Urinary bladder (tissue), 4 donors: ENCODE results near the gene MRPS6. TPM values are rescaled to one million over a fixed set of nuclear protein-coding genes. Genes with fewer than 3 reads are reported as not detected.

Source experiments
- DNase-seq: peaks from one replicate; pipeline ENCODE4 v3.0.0-alpha.2; 2015; ENCODE audit errors: extremely low spot score
- H3K27ac ChIP-seq: one replicate; pipeline ENCODE4 v1.5.1; 2013; ENCODE audit warnings: low read depth, mild to moderate bottlenecking, moderate library complexity
- H3K36me3 ChIP-seq: one replicate; pipeline ENCODE4 v1.6.1; 2013; ENCODE audit warnings: mild to moderate bottlenecking, moderate library complexity; ENCODE audit not compliant: insufficient read depth
- H3K4me1 ChIP-seq: one replicate; pipeline ENCODE4 v1.6.1; 2013; ENCODE audit warnings: mild to moderate bottlenecking, moderate library complexity; ENCODE audit not compliant: insufficient read depth
- H3K4me3 ChIP-seq: one replicate; pipeline ENCODE4 v1.5.1; 2013; ENCODE audit warnings: low read depth, low read length
- whole genome bisulfite sequencing: extraction: QIAGEN DNeasy Blood & Tissue Kit; methylation state at CpG from one replicate; pipeline ENCODE4 v1.1.7; 2013; 5-methylcytosine and 5-hydroxymethylcytosine counted together
- polyA plus RNA-seq: library from polyadenylated mRNA; stranded (reverse); fragments of 200-250 nt; gene quantifications from one replicate; pipeline ENCODE4 v1.2.3, GENCODE V29; 2013
- total RNA-seq: library from RNA; depleted of rRNA; stranded (reverse); fragments of >200 nt; gene quantifications from one replicate; pipeline ENCODE4 v1.2.3, GENCODE V29; 2014
- donor health status: healthy with polysubstance abuse.
- donor health status: healthy.

MRPS6 gene
- 14.2 TPM for total RNA-seq
- polyA plus RNA-seq = 60.7 TPM

DNA sequence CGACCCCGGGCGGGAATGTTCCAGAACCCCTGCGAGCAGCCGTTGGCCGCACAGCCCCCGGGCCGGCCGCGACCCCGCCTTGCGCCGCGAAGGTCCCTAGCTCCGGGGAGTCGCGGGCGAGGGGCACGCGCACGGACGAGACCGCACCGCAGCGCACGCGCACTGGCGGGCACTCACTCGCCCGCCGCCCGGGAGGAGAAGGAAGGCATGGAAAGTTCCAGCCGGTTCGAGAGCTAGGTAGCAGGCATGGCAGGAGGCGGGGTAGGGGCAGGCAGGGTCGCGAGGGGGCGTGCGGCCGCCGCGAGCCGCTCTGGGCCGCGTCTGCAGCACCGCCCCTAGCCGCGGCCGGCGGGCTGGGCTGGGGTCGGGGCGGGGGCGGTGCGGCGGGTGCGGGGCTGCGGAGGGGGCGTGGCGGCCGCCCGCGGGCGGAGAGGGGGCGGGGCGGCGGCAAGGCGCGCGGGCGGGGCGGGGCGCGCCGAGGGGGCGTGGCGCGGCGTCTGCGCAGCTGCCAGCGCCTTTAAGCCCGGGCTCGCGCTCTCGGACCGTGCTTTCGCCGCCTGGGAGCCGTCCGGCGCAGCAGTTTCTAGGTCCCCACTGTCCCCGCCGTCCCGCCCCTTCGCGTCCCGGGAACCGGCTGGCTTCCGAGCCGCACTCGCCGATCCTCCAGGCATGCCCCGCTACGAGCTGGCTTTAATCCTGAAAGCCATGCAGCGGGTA lies at the start of gene MRPS6, which contains the start of gene SLC5A3:
Gene MRPS6 (plus strand): TSS at position 547 of the 717 bp plus-strand sequence. CDS start 123 bp downstream, at position 670.
Gene SLC5A3 (plus strand): TSS at position 547 of the 717 bp plus-strand sequence. CDS start 21,621 bp downstream, outside the sequence.
- Histone ChIP-seq H3K4me3 (peak within 1 kb of the TSS; percentile 98), H3K27ac (peak within 1 kb of the TSS; percentile 63), H3K36me3 (no peaks in the 10 kb centered on the region), H3K4me1 (no peaks in the 10 kb centered on the region)
- WGBS = under 1% methylated on average over 103 of the region's 104 CpGs
- peak; percentile 42 for DNase-seq

DNA sequence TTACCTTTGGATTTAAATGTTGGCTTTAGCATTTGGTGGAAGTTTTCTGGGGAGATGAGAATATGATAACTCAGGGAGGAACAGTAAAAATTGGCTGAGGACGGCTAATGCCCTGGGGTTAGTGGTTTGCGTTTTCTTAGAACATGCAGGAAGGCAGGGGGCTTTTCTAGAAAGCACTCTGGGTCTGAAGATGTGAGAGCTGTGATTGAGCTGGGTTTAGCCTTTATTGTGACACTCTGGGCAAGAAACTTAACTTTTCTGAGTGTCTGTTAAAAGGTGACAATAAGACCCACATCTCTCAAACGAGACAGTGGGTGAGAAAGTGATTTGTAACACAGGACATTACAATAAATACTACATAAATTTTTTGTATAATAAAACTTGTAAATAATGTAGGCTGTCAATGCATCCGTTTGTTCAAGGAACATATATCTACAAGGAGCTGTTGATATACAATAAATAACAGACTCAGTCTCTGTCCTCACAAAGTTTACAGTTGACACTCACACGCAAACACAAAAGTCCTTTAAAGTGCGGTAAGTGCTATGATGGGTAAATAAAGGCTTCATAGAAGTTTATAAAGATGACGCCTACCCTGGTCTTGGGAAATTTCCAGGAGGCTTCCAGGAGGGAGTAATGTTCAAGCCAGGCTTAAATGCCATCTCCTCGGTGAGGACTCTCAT lies 49.5 kb upstream of the MRPS6 start:
- Histone ChIP-seq H3K27ac (no peak overlapping the region), H3K36me3 (no peaks in the 10 kb centered on the region), H3K4me3 (no peak overlapping the region), H3K4me1 (no peaks in the 10 kb centered on the region)
- no peak for DNase-seq
- WGBS = 48% methylated on average over 8 of the region's 8 CpGs

DNA sequence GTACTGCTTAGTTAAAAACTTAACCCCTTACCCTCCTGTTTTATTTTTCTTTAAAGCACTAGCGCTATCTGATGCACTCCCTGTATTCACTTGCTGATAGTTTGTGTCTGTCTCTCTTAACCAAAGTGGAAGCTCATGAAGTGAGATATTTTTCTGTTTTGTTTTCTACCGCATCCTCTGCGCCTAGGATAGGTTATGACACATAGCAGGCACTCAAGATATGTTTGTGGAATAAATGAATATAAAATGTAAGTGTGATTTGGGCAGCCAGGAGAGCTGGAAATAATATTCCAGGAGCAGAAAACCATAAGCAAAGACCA lies 49.0 kb upstream of the MRPS6 start:
- WGBS = 90% methylated on average over 3 of the region's 3 CpGs

DNA sequence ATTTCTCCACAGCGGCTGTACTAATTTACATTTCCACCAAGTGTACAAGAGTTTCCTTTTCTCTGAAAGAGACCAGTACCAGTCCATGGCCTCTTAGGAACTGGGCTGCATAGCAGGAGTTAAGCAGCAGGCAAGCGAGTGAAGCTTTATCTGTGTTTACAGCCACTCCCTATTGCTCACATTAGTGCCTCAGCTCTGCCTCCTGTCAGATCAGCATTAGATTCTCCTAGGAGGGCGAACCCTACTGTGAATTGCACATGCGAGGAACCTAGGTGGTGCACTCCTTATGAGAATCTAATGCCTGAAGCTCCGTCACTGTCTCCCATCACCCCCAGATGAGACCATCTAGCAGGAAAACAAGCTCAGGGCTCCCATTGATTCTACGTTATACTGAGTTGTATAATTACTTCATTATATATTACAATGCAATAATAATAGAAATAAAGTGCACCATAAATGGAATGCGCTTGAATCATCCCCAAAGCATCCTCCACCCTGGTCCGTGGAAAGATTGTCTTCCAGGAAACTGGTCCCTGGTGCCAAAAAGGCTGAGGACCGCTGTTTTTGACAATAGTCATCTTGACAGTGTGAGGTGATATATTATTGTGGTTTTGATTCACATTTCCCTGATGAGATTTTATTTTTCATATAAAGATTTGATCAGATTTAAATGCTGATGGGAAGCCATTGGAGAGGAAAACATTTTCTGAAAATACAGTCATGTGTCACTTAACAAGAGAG lies 45.5 kb upstream of the MRPS6 start:
- 71% methylated on average over 9 of the region's 9 CpGs for WGBS
- no peak for DNase-seq
- no peak overlapping the region for H3K27ac ChIP-seq
- no peaks in the 10 kb centered on the region for H3K36me3 ChIP-seq
- no peak overlapping the region for H3K4me3 ChIP-seq
- no peaks in the 10 kb centered on the region for H3K4me1 ChIP-seq

More for the DNA sequence above, 49.0 kb upstream of the MRPS6 start:
- no peak for DNase-seq
- H3K27ac ChIP-seq = no peak overlapping the region
- no peaks in the 10 kb centered on the region for H3K36me3 ChIP-seq
- H3K4me3 ChIP-seq = no peak overlapping the region
- no peaks in the 10 kb centered on the region for H3K4me1 ChIP-seq

DNA sequence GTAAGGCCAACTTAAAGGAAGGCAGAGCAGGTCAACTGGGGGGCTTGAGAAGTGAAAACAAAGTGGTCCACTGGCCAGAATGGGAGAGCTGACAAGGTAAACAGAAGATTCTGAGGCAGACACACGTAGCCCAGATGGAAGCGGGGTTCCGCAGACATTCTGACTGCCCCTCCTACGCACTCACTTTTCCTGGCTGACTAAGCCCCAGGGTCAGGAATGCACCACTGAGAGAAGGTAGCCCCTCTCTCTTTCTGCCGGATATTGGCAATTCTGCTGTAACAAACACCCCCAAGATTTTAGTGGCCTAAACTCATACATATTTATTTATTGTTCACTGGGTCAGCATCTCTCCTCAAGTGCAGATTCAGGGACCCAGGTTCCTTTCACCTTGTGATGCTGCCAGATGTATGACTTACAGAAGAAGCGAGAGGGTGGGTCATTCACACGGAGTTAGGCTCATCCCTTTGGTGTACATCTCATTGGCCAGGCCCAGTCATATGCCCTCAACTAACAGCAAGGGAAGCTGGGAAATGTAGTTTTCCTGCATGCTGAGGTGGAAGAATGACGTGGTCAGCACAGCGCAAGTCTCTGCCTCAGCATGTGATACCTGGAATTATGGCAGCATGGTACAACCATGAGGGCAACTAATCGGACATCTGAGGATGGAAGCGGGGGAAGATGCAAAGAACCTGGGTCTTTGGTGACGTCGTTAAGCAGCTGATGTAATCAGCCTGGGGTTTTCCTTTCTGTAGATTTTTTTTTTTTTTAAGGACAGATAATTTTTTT lies 43.4 kb upstream of the MRPS6 start:
- no peaks in the 10 kb centered on the region for H3K4me1 ChIP-seq
- no peak overlapping the region for H3K4me3 ChIP-seq
- H3K36me3 ChIP-seq = no peaks in the 10 kb centered on the region
- DNase-seq = no peak
- no peak overlapping the region for H3K27ac ChIP-seq
- 48% methylated on average over 13 of the region's 13 CpGs for WGBS

DNA sequence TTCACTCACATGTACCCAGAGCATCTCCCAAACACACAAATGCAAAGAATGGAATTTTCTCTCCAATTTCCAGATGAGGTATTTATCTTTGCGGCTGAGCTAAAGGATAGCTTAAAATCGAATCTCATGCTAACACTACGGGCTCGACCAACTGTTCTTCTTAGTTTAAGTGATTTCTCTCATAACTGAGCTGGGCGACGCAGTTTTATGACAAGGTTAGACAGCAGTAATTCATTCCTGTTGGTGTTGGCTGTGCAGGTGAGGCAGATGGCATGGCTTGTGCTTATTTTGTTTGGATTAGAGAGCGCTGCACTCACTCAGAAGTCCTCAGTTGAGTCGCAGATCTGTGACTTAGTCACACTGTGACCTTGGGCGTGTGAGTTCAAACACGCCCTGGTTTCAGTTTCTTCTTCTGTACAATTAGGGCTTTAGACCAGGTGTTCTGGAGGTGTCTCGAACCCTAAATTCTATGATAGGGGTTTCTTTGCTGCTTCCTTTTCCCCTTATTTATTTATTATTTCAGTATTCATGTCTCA lies 41.5 kb upstream of the MRPS6 start:
- WGBS = 83% methylated on average over 11 of the region's 11 CpGs
- no peaks in the 10 kb centered on the region for H3K36me3 ChIP-seq
- no peaks in the 10 kb centered on the region for H3K4me1 ChIP-seq
- DNase-seq = no peak
- H3K4me3 ChIP-seq = no peak overlapping the region
- no peak overlapping the region for H3K27ac ChIP-seq

DNA sequence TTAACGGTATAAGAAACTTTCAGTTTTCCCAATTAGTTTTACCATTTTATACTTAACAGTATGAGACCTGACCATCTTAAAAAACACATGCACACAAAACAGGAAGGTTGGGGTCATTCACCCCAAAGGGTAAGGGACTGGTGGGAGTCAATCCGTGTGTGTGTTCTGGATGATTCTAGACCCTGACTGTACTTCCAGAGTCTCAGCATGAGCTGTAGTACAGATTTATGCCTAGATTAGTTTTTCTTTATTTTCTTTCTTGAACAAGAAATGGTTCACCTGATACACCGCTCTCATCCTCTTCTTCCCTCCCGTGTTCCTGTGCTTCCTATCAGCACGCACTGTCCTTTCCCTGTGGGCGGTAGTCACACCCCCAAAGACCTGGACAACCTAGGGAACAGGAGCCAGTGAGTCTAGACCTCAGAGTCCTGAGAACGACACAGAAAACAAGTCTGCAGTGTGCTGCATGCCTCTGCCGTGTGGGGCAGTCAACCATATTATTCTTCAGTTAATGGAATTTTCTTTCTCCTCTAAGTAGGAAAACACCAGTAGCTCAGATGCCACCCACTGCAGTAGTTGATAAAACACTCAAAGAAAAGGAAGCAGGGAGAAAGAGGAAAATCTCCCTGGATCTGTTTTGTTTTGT lies 38.9 kb upstream of the MRPS6 start:
- Histone ChIP-seq H3K27ac (no peak overlapping the region), H3K36me3 (no peaks in the 10 kb centered on the region), H3K4me1 (no peaks in the 10 kb centered on the region), H3K4me3 (no peak overlapping the region)
- WGBS = 75% methylated on average over 8 of the region's 8 CpGs
- no peak for DNase-seq

DNA sequence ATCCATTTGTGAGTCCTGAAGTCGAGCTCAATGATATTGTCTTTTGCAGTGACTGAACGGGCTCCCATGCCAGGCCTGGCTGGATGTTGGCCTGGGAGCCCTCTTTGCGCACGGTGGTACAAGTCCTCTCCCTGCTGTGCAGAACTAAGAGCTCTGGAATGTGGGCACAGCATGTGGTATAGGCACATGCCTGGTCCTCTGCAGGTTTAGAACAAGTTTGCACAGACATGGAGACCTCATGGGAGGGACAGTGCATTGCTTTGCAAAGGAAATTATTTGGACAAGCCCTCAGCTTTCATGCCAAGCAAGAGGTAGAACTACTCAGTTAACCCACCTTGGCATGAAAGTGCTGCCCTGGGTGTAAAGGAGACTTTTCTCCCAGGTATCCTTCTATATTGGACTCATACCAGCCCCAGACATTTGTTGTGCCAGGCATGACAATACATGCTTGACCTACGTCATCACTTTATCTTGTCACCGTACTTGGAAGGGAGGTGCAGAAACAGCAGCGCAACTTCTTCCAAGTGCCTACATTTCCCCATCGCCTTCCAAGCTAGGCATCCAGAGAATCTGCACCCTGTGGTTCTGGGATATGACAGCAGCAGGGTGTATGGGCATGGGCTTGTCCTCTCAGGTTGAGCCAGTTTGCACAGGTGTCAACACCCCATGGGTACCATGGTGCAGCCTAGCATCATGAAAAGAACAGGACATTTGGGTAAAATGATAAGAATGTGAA lies 37.6 kb upstream of the MRPS6 start:
- 90% methylated on average over 8 of the region's 8 CpGs for WGBS
- Histone ChIP-seq H3K4me3 (no peak overlapping the region), H3K27ac (no peak overlapping the region), H3K4me1 (no peaks in the 10 kb centered on the region), H3K36me3 (no peaks in the 10 kb centered on the region)
- DNase-seq = no peak

DNA sequence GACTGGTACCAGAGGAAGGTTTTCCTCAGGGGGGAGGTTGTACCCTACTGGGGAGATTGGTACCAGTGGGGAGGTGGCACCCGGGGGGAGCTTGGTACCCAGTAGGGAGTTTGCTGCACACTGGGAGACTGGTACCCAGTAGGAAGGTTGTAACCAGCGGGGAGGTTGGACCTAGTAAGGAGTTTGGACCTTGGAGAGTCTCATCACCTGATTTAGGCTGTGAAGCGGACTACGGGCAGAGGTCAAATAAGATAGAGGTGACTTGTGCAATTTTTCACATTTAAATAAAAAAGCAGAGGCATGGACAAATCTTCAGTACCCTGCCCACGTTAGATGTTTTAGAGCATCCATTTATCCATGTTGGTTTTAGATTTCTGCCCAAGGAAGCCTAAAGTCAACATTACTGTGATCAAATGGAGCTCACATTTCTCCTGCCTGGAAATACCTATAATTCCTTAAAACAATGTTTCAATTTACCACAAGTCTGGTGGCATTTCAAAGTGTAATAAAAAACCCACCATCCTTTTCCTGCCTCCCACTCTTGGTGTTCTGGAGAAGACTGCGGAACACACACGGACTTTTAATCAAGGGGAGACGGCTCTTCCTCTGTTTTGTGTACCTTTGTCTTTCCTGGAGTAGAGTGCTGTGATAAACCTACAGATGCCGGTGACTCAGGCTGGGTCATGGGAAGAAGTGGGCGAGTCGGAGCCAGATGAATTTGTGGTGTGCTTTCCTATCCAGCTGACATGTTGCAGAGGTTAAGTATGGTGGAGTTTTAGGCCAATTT lies 36.2 kb upstream of the MRPS6 start:
- WGBS = 85% methylated on average over 11 of the region's 11 CpGs
- no peak overlapping the region for H3K27ac ChIP-seq

DNA sequence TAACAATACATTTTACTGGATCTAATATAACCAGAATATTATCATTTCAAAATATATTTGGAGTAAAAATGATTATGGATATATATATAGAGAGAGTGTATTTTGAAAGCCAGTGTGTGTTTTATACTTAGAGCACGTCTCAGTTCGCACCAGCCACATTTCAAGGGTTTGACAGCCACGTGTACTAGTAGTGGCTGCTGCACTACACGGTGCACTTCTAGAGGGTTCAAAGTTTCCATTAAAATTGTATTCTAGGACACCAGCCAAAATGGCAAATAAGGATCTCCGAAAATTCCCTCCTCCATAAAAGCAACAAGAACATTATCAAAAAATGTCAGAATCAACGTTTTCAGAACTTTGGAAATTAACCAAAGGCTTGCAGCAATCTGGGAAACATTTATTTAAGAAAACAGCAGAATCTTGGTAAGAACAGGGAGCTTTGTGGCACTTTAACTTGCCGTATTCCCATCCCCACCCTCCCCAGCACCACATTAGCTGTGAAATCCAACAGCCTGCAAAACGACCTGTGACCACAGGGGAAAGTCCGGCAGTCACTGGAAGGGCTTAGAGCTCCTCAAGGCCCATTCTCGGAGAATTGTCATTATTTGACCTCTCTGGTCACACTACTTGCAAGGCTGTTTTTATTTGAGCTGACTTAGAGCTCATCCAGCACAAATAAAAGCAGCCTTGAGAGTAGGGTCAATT lies 33.5 kb upstream of the MRPS6 start:
- Histone ChIP-seq H3K36me3 (no peaks in the 10 kb centered on the region), H3K4me1 (no peaks in the 10 kb centered on the region), H3K27ac (no peak overlapping the region), H3K4me3 (no peak overlapping the region)
- DNase-seq = no peak
- 60% methylated on average over 10 of the region's 10 CpGs for WGBS

More for the DNA sequence above, 36.2 kb upstream of the MRPS6 start:
- Histone ChIP-seq H3K36me3 (no peaks in the 10 kb centered on the region), H3K4me3 (no peak overlapping the region), H3K4me1 (no peaks in the 10 kb centered on the region)
- DNase-seq = no peak

DNA sequence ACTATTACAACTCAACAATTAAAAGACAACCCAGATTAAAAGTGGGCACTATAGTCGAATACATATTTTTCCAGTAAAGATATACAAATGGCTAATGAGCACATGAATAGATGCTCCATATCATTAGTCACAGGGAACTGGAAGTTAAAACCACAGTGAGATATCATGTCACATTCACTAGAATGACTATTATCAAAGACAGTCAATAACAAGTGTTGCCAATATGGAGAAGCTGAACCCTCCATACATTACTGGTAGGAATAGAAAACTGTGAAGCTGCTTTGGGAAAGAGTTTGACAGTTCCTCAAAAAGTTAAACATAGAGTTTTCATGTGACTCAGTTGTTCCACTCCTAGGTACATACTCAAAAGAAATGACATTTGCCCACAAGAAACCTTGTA lies 30.6 kb upstream of the MRPS6 start:
- WGBS = 86% methylated on average over 1 of the region's 1 CpG
- H3K27ac ChIP-seq = no peak overlapping the region
- no peak for DNase-seq

More for the DNA sequence above, 30.6 kb upstream of the MRPS6 start:
- Histone ChIP-seq H3K4me1 (no peaks in the 10 kb centered on the region), H3K4me3 (no peak overlapping the region), H3K36me3 (no peaks in the 10 kb centered on the region)
